Stromal cell of bone marrow (primary cell): Measurements from ENCODE around the gene NOXA1.
A peak's percentile ranks its signal among the peaks of the same experiment; 100 is the strongest.
"Not testable (repeated sequence)": the region's sequence is repeated elsewhere in the genome, so short reads cannot be mapped to it uniquely, and the experiment has no call there.

Experiments used
- DNase-seq: peaks from one replicate; pipeline ENCODE4 v3.0.0-alpha.2; 2012; ENCODE audit warnings: low read depth

The NOXA1 gene

GRCh38 chr9:137437691-137438590 is 14.7 kb downstream of the NOXA1 start:
- no peak for DNase-seq

GRCh38 chr9:137438591-137439157 is 15.5 kb downstream of the NOXA1 start:
- no peak for DNase-seq

GRCh38 chr9:137439158-137439714 is 16.0 kb downstream of the NOXA1 start:
- DNase-seq, result no peak

- no peak for DNase-seq
Observed at GRCh38 chr9:137441289-137441934, 18.2 kb downstream of the NOXA1 start, which contains the start of gene ENTPD8. Gene ENTPD8 (minus strand): TSS chr9:137441357. CDS start chr9:137438285, 3,072 bp downstream.

GRCh38 chr9:137441935-137442321 is 18.7 kb downstream of the NOXA1 start:
- no peak for DNase-seq

GRCh38 chr9:137444106-137444790 is 21.1 kb downstream of the NOXA1 start:
- DNase-seq, result no peak

- peak; percentile 69 for DNase-seq
Observed at GRCh38 chr9:137445275-137445807, 22.1 kb downstream of the NOXA1 start.

- no peak for DNase-seq
Observed at GRCh38 chr9:137445930-137446431, 22.8 kb downstream of the NOXA1 start.

- no peak for DNase-seq
Observed at GRCh38 chr9:137446851-137447471, 23.8 kb downstream of the NOXA1 start.

- no peak for DNase-seq
Observed at GRCh38 chr9:137447722-137448601, 24.8 kb downstream of the NOXA1 start.

GRCh38 chr9:137448602-137448962 is 25.4 kb downstream of the NOXA1 start:
- DNase-seq, result no peak

- no peak for DNase-seq
Observed at GRCh38 chr9:137449081-137449844, 26.1 kb downstream of the NOXA1 start.

GRCh38 chr9:137449931-137450538 is 26.8 kb downstream of the NOXA1 start:
- DNase-seq, result no peak

GRCh38 chr9:137450539-137451222 is 27.5 kb downstream of the NOXA1 start:
- not testable (repeated sequence) for DNase-seq

- not testable (repeated sequence) for DNase-seq
Observed at GRCh38 chr9:137451264-137452005, 28.2 kb downstream of the NOXA1 start.

- DNase-seq, result no peak
Observed at GRCh38 chr9:137452006-137452760, 29.0 kb downstream of the NOXA1 start.
